Measurements from ENCODE around the gene EML1. TPM values are rescaled to one million over a fixed set of nuclear protein-coding genes. Genes with fewer than 3 reads are reported as not detected.

The EML1 gene
- total and polyA plus RNA-seq, 8 donors = 5.8 to 66.5 (median 34.8) TPM

DNA sequence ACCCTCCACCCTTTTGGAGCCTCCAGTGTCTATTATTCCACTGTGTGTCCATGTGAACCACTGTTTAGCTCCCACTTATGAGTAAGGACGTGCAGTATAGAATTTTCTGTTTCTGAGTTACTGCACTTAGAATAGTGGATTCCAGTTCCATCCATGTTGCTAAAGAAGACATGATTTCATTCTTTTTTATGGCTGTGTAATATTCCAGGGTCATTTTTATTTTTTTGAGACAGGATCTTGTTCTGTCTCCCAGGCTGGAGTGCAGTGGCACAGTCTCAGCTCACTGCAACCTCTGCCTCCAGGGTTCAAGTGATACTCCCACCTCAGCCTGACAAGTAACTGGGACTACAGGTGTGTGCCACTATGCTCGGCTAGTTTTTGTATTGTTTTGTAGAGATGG is 31.6 kb downstream of the EML1 start:
- WGBS, 5 donors = 92 to 98% (median 95%) methylated on average over 2 of the region's 2 CpGs

DNA sequence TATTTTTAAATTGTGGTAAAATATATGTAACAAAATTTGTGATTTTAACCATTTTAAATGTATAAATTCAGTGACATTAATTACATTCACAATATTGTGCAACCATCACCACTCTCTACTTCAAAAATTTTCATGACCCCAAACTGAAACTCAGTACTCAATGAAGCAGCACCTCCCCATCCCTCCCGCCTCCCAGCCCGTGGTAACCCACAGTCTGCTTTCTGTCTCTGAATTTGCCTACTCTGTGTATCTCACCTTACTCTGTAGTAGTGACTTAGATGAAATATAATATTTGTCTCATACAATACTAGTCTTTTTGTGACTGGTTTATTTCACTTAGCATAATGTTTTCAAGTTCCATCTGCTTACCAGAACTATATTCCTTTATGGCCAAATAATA is 36.2 kb downstream of the EML1 start:
- WGBS, 5 donors = 43 to 91% (median 73%) methylated on average over 2 of the region's 2 CpGs
- Histone ChIP-seq H3K9me3 (no peaks in the 10 kb centered on the region), H3K27ac (no peak overlapping the region), H3K27me3 (no peaks in the 10 kb centered on the region), H3K4me3 (no peak overlapping the region), H3K4me1 (no peaks in the 10 kb centered on the region), H3K36me3 (peaks cover 0 to 4% (median 0%) of the 10 kb centered on the region in 4 donors)
- DNase-seq = no peak
- intact Hi-C loops (cut with DNase I; ENCODE audit: low total_unique reads) = no loop called here
- no peak for TF ChIP-seq POLR2AphosphoS5 (IDR thresholded peaks at IDR 0.05)
- TF ChIP-seq POLR2A (IDR thresholded peaks at IDR 0.05) = no peak
- TF ChIP-seq, protein P1, sequence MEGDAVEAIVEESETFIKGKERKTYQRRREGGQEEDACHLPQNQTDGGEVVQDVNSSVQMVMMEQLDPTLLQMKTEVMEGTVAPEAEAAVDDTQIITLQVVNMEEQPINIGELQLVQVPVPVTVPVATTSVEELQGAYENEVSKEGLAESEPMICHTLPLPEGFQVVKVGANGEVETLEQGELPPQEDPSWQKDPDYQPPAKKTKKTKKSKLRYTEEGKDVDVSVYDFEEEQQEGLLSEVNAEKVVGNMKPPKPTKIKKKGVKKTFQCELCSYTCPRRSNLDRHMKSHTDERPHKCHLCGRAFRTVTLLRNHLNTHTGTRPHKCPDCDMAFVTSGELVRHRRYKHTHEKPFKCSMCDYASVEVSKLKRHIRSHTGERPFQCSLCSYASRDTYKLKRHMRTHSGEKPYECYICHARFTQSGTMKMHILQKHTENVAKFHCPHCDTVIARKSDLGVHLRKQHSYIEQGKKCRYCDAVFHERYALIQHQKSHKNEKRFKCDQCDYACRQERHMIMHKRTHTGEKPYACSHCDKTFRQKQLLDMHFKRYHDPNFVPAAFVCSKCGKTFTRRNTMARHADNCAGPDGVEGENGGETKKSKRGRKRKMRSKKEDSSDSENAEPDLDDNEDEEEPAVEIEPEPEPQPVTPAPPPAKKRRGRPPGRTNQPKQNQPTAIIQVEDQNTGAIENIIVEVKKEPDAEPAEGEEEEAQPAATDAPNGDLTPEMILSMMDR (IDR thresholded peaks at IDR 0.05) = no peak
- TF ChIP-seq EP300 (IDR thresholded peaks at IDR 0.05) = no peak

More for the DNA sequence above, 31.6 kb downstream of the EML1 start:
- no peak overlapping the region for H3K4me3 ChIP-seq
- intact Hi-C loops (cut with DNase I; ENCODE audit: low total_unique reads) = no loop called here
- H3K36me3 ChIP-seq = peaks cover 0 to 6% (median 0%) of the 10 kb centered on the region in 4 donors
- no peak for DNase-seq
- no peaks in the 10 kb centered on the region for H3K9me3 ChIP-seq
- no peaks in the 10 kb centered on the region for H3K27me3 ChIP-seq
- H3K4me1 ChIP-seq = peaks cover 0 to 20% (median 7%) of the 10 kb centered on the region in 4 donors
- H3K27ac ChIP-seq = no peak overlapping the region
- TF ChIP-seq EP300 (IDR thresholded peaks at IDR 0.05) = no peak
- TF ChIP-seq POLR2A (IDR thresholded peaks at IDR 0.05) = no peak
- no peak for TF ChIP-seq POLR2AphosphoS5 (IDR thresholded peaks at IDR 0.05)
- TF ChIP-seq, protein P1 (IDR thresholded peaks at IDR 0.05) = no peak

DNA sequence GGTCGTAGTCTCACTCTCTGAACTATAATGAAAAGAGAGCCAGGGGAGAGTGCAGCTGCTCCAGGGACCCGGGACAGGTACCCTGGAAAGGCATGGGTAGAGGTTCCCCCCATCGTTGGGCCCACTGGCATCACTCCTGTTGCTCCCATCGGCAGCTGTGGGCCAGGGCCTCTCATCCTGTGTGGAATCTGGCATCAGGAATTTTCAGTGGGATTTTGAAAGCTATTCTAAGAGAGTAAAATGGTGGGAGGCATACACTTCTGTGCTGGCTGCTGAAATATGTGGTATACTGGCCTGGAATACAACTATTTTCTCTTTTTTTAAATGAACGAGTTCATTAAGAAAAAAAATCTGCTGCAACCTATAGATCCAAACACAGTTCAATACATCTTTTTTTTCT is 38.1 kb downstream of the EML1 start:
- H3K27me3 ChIP-seq = no peaks in the 10 kb centered on the region
- WGBS, 5 donors = 81 to 97% (median 85%) methylated on average over 5 of the region's 5 CpGs
- no peak overlapping the region for H3K4me3 ChIP-seq
- H3K9me3 ChIP-seq = no peaks in the 10 kb centered on the region
- intact Hi-C loops (cut with DNase I; ENCODE audit: low total_unique reads) = no loop called here
- no peaks in the 10 kb centered on the region for H3K4me1 ChIP-seq
- DNase-seq = no peak
- TF ChIP-seq POLR2AphosphoS5 (IDR thresholded peaks at IDR 0.05) (no peak), POLR2A (IDR thresholded peaks at IDR 0.05) (no peak), EP300 (IDR thresholded peaks at IDR 0.05) (no peak)
- TF ChIP-seq, protein P1 (IDR thresholded peaks at IDR 0.05) = no peak
- no peaks in the 10 kb centered on the region for H3K36me3 ChIP-seq
- H3K27ac ChIP-seq = no peak overlapping the region

DNA sequence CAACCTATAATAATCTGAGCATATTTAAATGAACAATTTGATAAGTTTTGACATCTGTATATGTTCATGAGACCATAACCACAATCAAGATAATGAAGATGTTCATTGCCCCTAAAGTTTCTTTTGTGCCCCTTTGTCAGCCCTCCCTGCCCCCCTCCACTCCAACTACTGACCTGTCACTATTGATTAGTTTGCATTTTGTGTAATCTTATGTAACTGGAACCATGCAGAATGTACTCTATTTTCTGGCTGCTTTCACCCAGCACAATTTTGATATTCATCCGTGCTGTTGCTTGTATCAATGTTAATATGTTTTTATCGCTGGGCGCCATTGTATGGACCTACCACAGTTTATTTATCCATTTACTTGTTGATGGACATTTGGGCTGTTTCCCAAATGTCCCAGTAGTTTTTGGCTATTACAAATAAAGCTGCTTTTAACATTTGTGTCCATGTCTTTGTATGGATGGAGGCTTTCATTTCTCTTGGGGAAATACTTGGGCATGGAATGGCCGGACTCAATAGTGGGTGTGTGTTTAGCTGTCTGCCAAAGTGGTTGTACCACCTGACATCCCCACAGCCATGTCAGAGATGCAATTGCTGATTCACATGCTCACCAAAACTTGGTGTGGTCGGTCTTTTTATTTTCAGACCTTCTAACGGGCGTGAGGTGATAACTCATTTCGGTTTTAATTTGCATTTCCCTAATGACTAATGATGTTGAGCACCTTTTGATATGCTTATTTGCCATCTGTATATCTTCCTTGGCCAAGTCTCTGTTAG is 38.9 kb downstream of the EML1 start:
- intact Hi-C loops (cut with DNase I; ENCODE audit: low total_unique reads) = no loop called here
- WGBS, 5 donors = 81 to 85% (median 83%) methylated on average over 8 of the region's 8 CpGs
- Histone ChIP-seq H3K36me3 (no peaks in the 10 kb centered on the region), H3K27ac (no peak overlapping the region), H3K27me3 (no peaks in the 10 kb centered on the region), H3K4me3 (no peak overlapping the region), H3K4me1 (no peaks in the 10 kb centered on the region), H3K9me3 (no peaks in the 10 kb centered on the region)
- DNase-seq = no peak
- no peak for TF ChIP-seq POLR2AphosphoS5 (IDR thresholded peaks at IDR 0.05)
- no peak for TF ChIP-seq POLR2A (IDR thresholded peaks at IDR 0.05)
- TF ChIP-seq EP300 (IDR thresholded peaks at IDR 0.05) = no peak
- TF ChIP-seq, protein P1 (IDR thresholded peaks at IDR 0.05) = no peak

Measured in stomach (tissue), 9 donors.